ENCODE measurements around the gene BRI3BP. TPM values are rescaled to one million over a fixed set of nuclear protein-coding genes. Genes with fewer than 3 reads are reported as not detected.

Gene BRI3BP
- total RNA-seq, 1 experiment from 2014 or later = 19.6 TPM

- H3K4me3 Mint-ChIP-seq (ENCODE audit: unreplicated experiment) = peak overlapping the region; percentile 65
- H3K4me1 ChIP-seq = peaks cover 10% of the 10 kb centered on the region; the same call in 1 of the 2 replicates
- no peaks in the 10 kb centered on the region for H3K9me3 Mint-ChIP-seq (ENCODE audit: unreplicated experiment)
- intact Hi-C loops (cut with micrococcal nuclease; ENCODE audit: unreplicated experiment) = loop anchor here (1.0 to 2.0 kb wide), 4 partner anchors 17 to 73 kb away; partner anchors contain the start of gene BRI3BP
- BruUV-seq (replicated peaks) = no TSS peak
- no peaks in the 10 kb centered on the region for H3K9me3 ChIP-seq
- peak overlapping the region; percentile 86 for H3K4me3 ChIP-seq (ENCODE audit: low read depth, low read length)
- ChIA-PET POLR2A (interaction anchor here (2.5 kb wide), 1 partner anchor 16 kb away, joined by 9 read pairs; no protein-coding TSS in a partner anchor), CTCF (interaction anchor here (0.5 kb wide), 2 partner anchors 28 to 260 kb away, joined by 3 read pairs; no protein-coding TSS in a partner anchor)
- peaks cover 1% of the 10 kb centered on the region; the same call in 1 of the 2 replicates for H3K36me3 ChIP-seq (ENCODE audit: control insufficient read depth, insufficient read depth, low read length)
- peaks cover 6% of the 10 kb centered on the region for H3K36me3 Mint-ChIP-seq (ENCODE audit: insufficient read depth, unreplicated experiment)
- H3K27me3 ChIP-seq (replicated peaks; ENCODE audit: control insufficient read depth, insufficient read depth, low read length) = no peaks in the 10 kb centered on the region
- no peak overlapping the region for H3K27ac Mint-ChIP-seq (ENCODE audit: unreplicated experiment)
- H3K4me1 Mint-ChIP-seq (ENCODE audit: low read depth, unreplicated experiment) = peaks cover 7% of the 10 kb centered on the region
- no peak for TF ChIP-seq CTCF (IDR thresholded peaks at IDR 0.05; ENCODE audit: insufficient read depth in 1 of 2, low read depth in 1 of 2, low read length in 1 of 2, severe bottlenecking in 1 of 2, unreplicated experiment in 1 of 2)
- H3K27me3 Mint-ChIP-seq (ENCODE audit: insufficient read depth, unreplicated experiment) = no peaks in the 10 kb centered on the region
- DNase-seq = no peak
Measured at GRCh38 chr12:125065919-125066570, 72.6 kb downstream of the BRI3BP start.

- BruUV-seq (replicated peaks) = no TSS peak
- H3K9me3 Mint-ChIP-seq (ENCODE audit: unreplicated experiment) = no peaks in the 10 kb centered on the region
- no peak overlapping the region for H3K27ac Mint-ChIP-seq (ENCODE audit: unreplicated experiment)
- H3K4me3 Mint-ChIP-seq (ENCODE audit: unreplicated experiment) = no peak overlapping the region
- peaks cover 1% of the 10 kb centered on the region; the same call in 1 of the 2 replicates for H3K36me3 ChIP-seq (ENCODE audit: control insufficient read depth, insufficient read depth, low read length)
- H3K36me3 Mint-ChIP-seq (ENCODE audit: insufficient read depth, unreplicated experiment) = peaks cover 11% of the 10 kb centered on the region
- H3K27me3 Mint-ChIP-seq (ENCODE audit: insufficient read depth, unreplicated experiment) = no peaks in the 10 kb centered on the region
- ChIA-PET POLR2A (no interaction called here), CTCF (no interaction called here)
- H3K9me3 ChIP-seq = no peaks in the 10 kb centered on the region
- peaks cover 8% of the 10 kb centered on the region; the same call in 1 of the 2 replicates for H3K4me1 ChIP-seq
- no peak for TF ChIP-seq CTCF (IDR thresholded peaks at IDR 0.05; ENCODE audit: insufficient read depth in 1 of 2, low read depth in 1 of 2, low read length in 1 of 2, severe bottlenecking in 1 of 2, unreplicated experiment in 1 of 2)
- DNase-seq = no peak
- intact Hi-C loops (cut with micrococcal nuclease; ENCODE audit: unreplicated experiment) = no loop called here
- peaks cover 7% of the 10 kb centered on the region for H3K4me1 Mint-ChIP-seq (ENCODE audit: low read depth, unreplicated experiment)
- H3K27me3 ChIP-seq (replicated peaks; ENCODE audit: control insufficient read depth, insufficient read depth, low read length) = no peaks in the 10 kb centered on the region
- H3K4me3 ChIP-seq (ENCODE audit: low read depth, low read length) = no peak overlapping the region
Measured at GRCh38 chr12:125068391-125068790, 74.9 kb downstream of the BRI3BP start.

GRCh38 chr12:125069616-125070015 lies 76.2 kb downstream of the BRI3BP start:
- Mint-ChIP-seq H3K4me1 (ENCODE audit: low read depth, unreplicated experiment) (peaks cover 7% of the 10 kb centered on the region), H3K27me3 (ENCODE audit: insufficient read depth, unreplicated experiment) (no peaks in the 10 kb centered on the region), H3K27ac (ENCODE audit: unreplicated experiment) (no peak overlapping the region), H3K36me3 (ENCODE audit: insufficient read depth, unreplicated experiment) (peaks cover 11% of the 10 kb centered on the region), H3K9me3 (ENCODE audit: unreplicated experiment) (no peaks in the 10 kb centered on the region), H3K4me3 (ENCODE audit: unreplicated experiment) (no peak overlapping the region)
- Histone ChIP-seq H3K36me3 (ENCODE audit: control insufficient read depth, insufficient read depth, low read length) (peaks cover 1% of the 10 kb centered on the region; the same call in 1 of the 2 replicates), H3K27me3 (replicated peaks; ENCODE audit: control insufficient read depth, insufficient read depth, low read length) (no peaks in the 10 kb centered on the region), H3K4me3 (ENCODE audit: low read depth, low read length) (no peak overlapping the region), H3K9me3 (no peaks in the 10 kb centered on the region), H3K4me1 (no peaks in the 10 kb centered on the region)
- CTCF ChIA-PET = interaction anchor here (1.8 kb wide), 1 partner anchor 30 kb away, joined by 6 read pairs; no protein-coding TSS in a partner anchor
- no TSS peak for BruUV-seq (replicated peaks)
- no peak for TF ChIP-seq CTCF (IDR thresholded peaks at IDR 0.05; ENCODE audit: insufficient read depth in 1 of 2, low read depth in 1 of 2, low read length in 1 of 2, severe bottlenecking in 1 of 2, unreplicated experiment in 1 of 2)
- intact Hi-C loops (cut with micrococcal nuclease; ENCODE audit: unreplicated experiment) = no loop called here
- POLR2A ChIA-PET = no interaction called here
- no peak for DNase-seq

All from Caco-2 (cell line).